ENCODE measurements around the gene KCNIP3.

- TF ChIP-seq CTCF (IDR thresholded peaks at IDR 0.05; ENCODE audit: borderline replicate concordance, extremely low read depth, low read length, poor library complexity, severe bottlenecking) (no peak), EZH2 (IDR thresholded peaks at IDR 0.05; ENCODE audit: borderline replicate concordance, low read depth, low read length, severe bottlenecking) (no peak)
Observed at GRCh38 chr2:95334916-95335641, 37.9 kb downstream of the KCNIP3 start.
